GM12873 (cell line): ENCODE data around the gene CFAP74.

Source experiments
- TF ChIP-seq, protein P1 (sequence below): IDR thresholded peaks from 2 replicates; pipeline ENCODE4 v1.5.1; 2012; ENCODE audit warnings: low read depth, mild to moderate bottlenecking, moderate library complexity, low read length, control low read depth; ENCODE audit not compliant: insufficient read depth; ENCODE audit errors: missing control alignments

Gene CFAP74, protein sequence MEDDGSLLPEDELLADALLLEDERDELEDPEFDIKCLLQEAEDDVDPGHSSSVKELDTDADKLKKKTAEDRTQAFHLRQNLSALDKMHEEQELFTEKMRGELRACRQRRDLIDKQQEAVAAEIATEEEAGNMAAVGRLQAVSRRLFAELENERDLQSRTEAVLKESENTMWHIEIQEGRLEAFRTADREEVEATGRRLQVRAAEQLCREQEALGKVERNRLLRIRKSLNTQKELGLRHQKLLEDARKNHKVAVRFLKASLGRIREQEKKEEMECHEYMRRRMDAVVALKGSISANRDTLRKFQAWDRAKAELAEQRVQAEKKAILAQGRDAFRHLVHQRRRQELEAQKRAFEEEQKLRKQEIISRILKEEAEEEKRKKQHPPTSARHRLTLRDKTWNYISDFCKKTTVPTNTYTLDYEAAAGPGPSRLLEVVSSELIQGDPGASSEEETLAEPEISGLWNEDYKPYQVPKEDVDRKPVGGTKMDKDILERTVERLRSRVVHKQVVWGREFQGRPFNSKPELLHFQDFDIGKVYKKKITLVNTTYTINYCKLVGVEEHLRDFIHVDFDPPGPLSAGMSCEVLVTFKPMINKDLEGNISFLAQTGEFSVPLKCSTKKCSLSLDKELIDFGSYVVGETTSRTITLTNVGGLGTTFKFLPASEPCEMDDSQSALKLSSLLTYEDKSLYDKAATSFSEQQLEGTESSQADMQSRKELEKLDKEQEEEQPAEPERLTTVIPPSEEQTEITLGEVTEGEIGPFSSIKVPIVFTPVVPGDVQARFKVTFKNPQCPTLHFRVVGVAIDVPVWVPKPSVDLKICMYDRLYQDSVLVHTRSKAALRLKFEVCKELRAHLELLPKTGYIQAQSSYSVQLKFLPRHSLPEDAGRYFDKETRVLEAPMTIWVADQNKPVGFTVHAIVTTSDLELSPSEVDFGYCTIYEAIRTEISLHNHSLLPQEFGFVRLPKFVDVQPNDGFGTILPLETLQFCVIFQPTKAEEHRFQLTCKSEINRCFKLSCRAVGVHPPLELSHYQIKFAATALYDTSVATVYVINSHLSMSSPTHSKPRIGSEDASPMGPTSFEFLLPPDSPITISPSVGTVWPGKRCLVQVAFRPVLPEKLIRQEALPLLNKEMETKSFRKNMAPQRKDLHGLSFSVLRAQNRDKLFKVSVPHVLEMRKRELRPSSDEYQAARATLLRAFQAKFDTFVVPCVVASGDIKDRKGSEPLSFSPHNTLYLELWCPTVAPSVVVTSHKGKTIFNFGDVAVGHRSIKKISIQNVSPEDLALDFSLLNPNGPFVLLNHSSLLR (N-terminal part only)

DNA sequence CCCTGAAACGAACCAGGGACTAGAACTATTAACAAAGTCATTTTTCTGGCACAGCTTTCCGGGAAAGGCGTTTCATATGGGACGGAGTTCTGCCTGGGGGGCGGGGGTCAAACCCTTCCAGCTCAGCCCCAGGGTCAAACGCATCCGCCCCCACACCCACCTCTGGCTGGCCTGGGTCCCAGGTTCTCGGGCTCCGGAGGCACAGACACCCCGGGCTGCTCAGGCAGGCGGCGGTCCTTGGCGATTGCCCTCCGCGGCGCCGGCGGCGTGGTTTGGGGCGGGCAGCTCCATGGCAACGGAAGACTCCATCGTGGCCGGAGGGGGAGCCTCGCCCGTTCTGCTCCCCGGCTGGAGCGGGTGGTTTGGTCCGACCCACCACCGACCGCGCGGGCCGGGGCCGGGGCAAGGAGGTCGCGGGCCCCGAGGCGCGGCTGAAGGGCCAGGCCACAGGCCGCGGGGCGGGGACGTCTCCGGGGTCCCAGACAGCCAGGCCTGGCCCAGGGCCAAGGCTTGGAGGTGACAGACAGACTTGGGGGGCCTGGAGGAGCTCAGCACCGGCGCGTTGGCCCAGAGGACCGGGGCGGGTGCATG, at the start of gene CFAP74:
CFAP74 (minus strand) TSS at position 246 of the 591 bp plus-strand sequence. CDS start 12,830 bp downstream, outside the sequence.
- TF ChIP-seq, protein P1, sequence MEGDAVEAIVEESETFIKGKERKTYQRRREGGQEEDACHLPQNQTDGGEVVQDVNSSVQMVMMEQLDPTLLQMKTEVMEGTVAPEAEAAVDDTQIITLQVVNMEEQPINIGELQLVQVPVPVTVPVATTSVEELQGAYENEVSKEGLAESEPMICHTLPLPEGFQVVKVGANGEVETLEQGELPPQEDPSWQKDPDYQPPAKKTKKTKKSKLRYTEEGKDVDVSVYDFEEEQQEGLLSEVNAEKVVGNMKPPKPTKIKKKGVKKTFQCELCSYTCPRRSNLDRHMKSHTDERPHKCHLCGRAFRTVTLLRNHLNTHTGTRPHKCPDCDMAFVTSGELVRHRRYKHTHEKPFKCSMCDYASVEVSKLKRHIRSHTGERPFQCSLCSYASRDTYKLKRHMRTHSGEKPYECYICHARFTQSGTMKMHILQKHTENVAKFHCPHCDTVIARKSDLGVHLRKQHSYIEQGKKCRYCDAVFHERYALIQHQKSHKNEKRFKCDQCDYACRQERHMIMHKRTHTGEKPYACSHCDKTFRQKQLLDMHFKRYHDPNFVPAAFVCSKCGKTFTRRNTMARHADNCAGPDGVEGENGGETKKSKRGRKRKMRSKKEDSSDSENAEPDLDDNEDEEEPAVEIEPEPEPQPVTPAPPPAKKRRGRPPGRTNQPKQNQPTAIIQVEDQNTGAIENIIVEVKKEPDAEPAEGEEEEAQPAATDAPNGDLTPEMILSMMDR: no peak

DNA sequence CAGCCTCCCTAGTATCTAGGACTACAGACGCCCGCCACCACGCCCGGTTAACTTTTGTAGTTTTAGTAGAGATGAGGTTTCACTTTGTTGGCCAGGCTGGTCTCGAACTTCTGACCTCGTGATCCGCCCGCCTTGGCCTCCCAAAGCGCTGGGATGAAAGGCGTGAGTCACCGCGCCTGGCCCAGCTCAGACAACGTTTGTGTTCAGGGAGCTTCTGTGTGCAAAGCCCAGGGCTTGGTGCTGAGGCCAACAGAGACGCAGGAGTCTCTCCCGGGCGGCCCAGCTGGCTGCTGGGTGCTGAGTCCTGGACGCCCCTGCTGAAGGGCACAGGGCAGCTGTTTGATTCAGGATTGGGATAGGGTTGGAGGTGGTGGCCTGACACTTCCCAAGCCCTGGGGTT, 49.6 kb upstream of the CFAP74 start:
- TF ChIP-seq, protein P1: no peak

DNA sequence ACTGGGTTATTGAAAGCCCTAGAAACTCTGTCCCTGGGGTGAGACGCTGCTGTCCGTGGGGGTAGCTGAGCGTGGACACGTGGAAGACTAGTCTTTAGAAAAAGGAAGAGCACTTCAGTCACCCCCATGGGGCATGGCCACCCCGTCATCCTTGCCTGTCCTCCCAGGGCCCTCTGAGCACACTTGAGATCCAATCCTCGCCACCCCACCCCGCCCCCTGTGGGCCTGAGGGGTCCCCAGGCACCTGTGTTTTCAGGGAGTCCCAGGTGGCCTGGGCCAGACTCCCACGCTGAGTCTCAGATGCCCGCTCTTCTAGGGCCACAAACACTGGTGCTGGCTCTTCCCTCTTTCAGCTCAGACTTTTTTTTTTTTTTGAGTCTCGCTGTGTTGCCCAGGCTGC, 49.2 kb upstream of the CFAP74 start:
- TF ChIP-seq, protein P1: no peak

DNA sequence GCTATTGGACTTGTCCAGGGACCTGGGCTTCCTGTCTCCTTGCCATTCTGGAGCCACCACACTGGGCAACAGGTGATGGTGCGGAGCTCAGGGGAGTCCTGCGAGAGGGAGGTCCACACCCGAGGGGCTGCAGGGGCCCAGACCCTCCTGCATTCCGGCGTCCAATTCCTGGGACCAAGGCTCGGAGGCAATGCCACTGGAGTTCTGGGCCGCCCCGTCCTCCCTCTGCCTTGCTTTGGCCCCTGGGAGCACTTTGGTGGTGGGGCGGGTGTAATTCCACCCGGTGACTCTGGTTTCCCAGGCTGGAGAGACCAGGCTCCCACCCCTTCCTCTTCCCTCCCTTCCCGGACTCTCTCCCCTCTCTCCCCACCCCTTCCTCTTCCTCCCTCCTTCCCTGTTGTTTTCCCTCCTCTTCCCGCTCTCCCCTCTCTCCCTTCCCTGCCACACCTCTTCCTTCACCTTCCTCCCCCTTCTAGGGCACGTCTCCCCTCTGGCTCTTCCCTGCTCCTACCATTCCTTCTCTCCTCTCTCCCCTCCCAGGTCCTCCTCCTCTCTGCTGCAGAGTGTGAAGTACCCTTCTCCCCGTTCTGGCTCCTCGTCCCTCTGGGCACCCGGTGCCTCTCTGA, 48.6 kb upstream of the CFAP74 start:
- TF ChIP-seq, protein P1: no peak

DNA sequence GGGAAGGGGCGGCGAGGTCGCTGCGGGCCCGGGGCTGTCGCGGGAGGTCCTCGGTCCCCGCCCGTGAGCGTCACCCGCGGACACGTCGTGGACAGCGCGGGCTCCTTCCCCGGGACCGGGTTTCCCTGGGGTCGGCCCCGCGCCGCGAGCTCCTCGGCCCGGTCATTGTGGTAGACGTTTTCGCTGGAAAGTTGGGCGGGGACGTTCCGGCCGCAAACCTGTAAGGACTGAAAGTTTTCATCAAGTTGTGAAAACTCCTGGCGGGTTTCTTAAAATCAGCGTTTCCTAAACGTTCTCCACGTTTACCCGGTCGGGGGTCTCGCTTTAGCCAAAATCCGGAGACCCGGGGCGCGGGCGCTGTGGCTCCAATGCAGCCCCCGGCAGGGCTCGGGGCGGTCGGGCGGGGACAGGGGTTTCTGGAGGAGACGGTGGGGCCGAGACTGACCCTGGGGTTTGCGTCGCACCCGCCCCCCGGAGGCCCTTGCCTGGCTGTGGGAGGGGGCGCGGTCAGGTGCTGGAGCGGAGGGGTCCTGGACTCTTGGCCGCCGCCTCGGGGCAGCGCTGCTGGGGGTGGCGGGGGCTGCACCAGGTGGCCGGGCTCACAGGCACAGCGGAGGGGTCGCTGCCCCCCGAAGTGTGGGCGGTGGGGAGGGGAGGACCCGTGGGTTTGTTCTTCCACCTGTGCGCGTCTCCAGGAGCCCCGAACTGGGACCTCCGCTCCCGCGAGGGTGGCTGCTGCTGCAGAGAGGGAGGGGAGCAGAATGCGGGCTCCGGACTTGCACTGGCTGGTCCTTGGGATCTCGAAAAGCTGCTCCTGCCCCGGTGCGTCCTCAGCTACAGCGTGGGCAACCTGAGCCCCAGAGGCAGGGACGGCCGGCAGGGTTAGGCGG, 47.5 kb upstream of the CFAP74 start:
- TF ChIP-seq, protein P1: no peak

DNA sequence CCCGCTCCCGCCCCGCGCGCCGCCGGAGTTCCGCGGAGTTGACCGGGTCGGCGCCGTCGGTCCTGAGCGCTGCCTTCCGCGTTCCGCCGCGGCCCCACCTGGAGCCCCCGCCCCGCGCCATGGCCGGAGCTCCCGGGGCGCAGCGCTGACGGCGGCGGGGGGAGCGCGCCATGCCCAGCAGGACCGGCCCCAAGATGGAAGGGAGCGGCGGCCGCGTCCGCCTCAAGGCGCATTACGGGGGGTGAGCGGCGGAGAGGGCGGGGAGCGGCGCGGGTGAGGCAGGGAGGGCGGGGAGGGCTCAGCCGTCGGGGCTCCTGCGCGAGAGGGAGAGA, 46.8 kb upstream of the CFAP74 start:
- TF ChIP-seq, protein P1: no peak
